NT2/D1 (cell line): ENCODE data around the gene ADAM15.

Experiments used
- SUZ12 ChIP-seq: IDR thresholded peaks from 2 replicates; pipeline ENCODE4 v1.6.1; 2011; ENCODE audit not compliant: insufficient read length, insufficient read depth; ENCODE audit errors: extremely low read depth
- YY1 ChIP-seq: IDR thresholded peaks from 2 replicates; pipeline ENCODE4 v1.6.1; 2011; ENCODE audit not compliant: insufficient read length, insufficient read depth
- ZNF274 ChIP-seq: IDR thresholded peaks from 2 replicates; pipeline ENCODE4 v1.6.1; 2011; ENCODE audit warnings: mild to moderate bottlenecking, low read depth, low read length

- TF ChIP-seq YY1 (no peak), ZNF274 (no peak), SUZ12 (no peak)
These were observed 32.3 kb upstream of the ADAM15 start for GRCh38 chr1:155018617-155019348.
